ENCODE data around the gene ANP32E. TPM values are rescaled to one million over a fixed set of nuclear protein-coding genes. Genes with fewer than 3 reads are reported as not detected.
A peak's percentile ranks its signal among the peaks of the same experiment; 100 is the strongest.
"Not testable (repeated sequence)": the region's sequence is repeated elsewhere in the genome, so short reads cannot be mapped to it uniquely, and the experiment has no call there.

Gene ANP32E
- total RNA-seq, 1 donor from 2014 or later = 8.9 TPM

- peak; percentile 26 to 47 (median 41) for TF ChIP-seq CTCF (IDR thresholded peaks at IDR 0.05)
- peak; percentile 81 to 97 for DNase-seq (ENCODE audit: low spot score in 2 of 2)
- intact Hi-C loops (cut with DNase I) = loop anchor here (1.0 kb wide), 2 partner anchors 21 to 23 kb away; partner anchors contain the start of gene ANP32E
Observed at GRCh38 chr1:150213170-150214098, 22.5 kb downstream of the ANP32E start.

GRCh38 chr1:150212070-150212469 is 23.8 kb downstream of the ANP32E start:
- Histone ChIP-seq H3K9me3 (no peaks in the 10 kb centered on the region), H3K27me3 (no peaks in the 10 kb centered on the region), H3K4me3 (no peak overlapping the region), H3K27ac (no peak overlapping the region), H3K36me3 (no peaks in the 10 kb centered on the region), H3K4me1 (peaks cover 0 to 3% of the 10 kb centered on the region in 2 donors)
- intact Hi-C loops (cut with DNase I) = no loop called here
- DNase-seq (ENCODE audit: low spot score in 2 of 2) = peak in 1 of 2 donors; percentile 2
- no peak for TF ChIP-seq CTCF (IDR thresholded peaks at IDR 0.05)

More at GRCh38 chr1:150213170-150214098, 22.5 kb downstream of the ANP32E start:
- Histone ChIP-seq H3K4me3 (peak overlapping the region; percentile 55 to 59), H3K4me1 (peaks cover 0 to 3% of the 10 kb centered on the region in 2 donors), H3K27ac (peak overlapping the region; percentile 78 to 79), H3K9me3 (no peaks in the 10 kb centered on the region), H3K27me3 (no peaks in the 10 kb centered on the region), H3K36me3 (no peaks in the 10 kb centered on the region)

- DNase-seq (ENCODE audit: low spot score in 2 of 2) = no peak
- Histone ChIP-seq H3K27ac (no peak overlapping the region), H3K27me3 (no peaks in the 10 kb centered on the region), H3K9me3 (no peaks in the 10 kb centered on the region), H3K4me3 (no peak overlapping the region), H3K36me3 (no peaks in the 10 kb centered on the region), H3K4me1 (peaks cover 0 to 3% of the 10 kb centered on the region in 2 donors)
- TF ChIP-seq CTCF (IDR thresholded peaks at IDR 0.05) = no peak
- intact Hi-C loops (cut with DNase I) = no loop called here
Observed at GRCh38 chr1:150210706-150211105, 25.2 kb downstream of the ANP32E start.

- Histone ChIP-seq H3K9me3 (no peaks in the 10 kb centered on the region), H3K4me1 (peaks cover 0 to 3% of the 10 kb centered on the region in 2 donors), H3K36me3 (no peaks in the 10 kb centered on the region), H3K4me3 (no peak overlapping the region), H3K27ac (no peak overlapping the region), H3K27me3 (no peaks in the 10 kb centered on the region)
- DNase-seq (ENCODE audit: low spot score in 2 of 2) = no peak
- no peak for TF ChIP-seq CTCF (IDR thresholded peaks at IDR 0.05)
- intact Hi-C loops (cut with DNase I) = no loop called here
Observed at GRCh38 chr1:150210091-150210490, 25.8 kb downstream of the ANP32E start.

- H3K27me3 ChIP-seq; H3K36me3 ChIP-seq; H3K4me1 ChIP-seq; intact Hi-C loops (cut with DNase I); H3K4me3 ChIP-seq; H3K9me3 ChIP-seq; H3K27ac ChIP-seq: not testable (repeated sequence)
- DNase-seq (ENCODE audit: low spot score in 2 of 2) = peak in 1 of 2 donors; percentile 22
Observed at GRCh38 chr1:150208460-150208859, 27.5 kb downstream of the ANP32E start.

- no peak overlapping the region for H3K4me3 ChIP-seq
- peak in 1 of 2 donors; percentile 28 for DNase-seq (ENCODE audit: low spot score in 2 of 2)
- no peaks in the 10 kb centered on the region for H3K36me3 ChIP-seq
- no peaks in the 10 kb centered on the region for H3K4me1 ChIP-seq
- H3K9me3 ChIP-seq = no peaks in the 10 kb centered on the region
- no peaks in the 10 kb centered on the region for H3K27me3 ChIP-seq
- H3K27ac ChIP-seq = no peak overlapping the region
- intact Hi-C loops (cut with DNase I) = no loop called here
- TF ChIP-seq CTCF (IDR thresholded peaks at IDR 0.05) = no peak
Observed at GRCh38 chr1:150207281-150207971, 28.5 kb downstream of the ANP32E start.
